Measurements from ENCODE around the gene GSX1.

DNA sequence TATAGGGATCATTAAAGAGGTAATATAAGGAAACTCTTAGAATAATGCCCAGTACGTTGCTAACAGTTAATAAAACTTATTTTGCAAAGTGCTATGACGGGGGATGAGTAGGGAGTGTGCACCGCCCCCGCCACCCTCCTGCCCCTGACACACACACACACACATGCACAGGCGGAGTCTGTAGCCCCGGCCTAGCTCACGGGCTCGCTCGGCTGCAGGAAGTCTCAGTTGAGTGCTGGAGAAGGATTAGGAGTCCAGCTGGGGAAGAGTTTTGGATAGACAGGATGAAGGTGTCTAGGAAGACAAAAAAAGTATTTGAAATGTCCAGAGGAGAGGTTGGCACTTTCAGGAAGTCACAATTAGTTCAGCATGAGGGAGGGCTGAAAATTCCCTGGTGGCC, 21.5 kb downstream of the GSX1 start:
- TF ChIP-seq, protein P1, sequence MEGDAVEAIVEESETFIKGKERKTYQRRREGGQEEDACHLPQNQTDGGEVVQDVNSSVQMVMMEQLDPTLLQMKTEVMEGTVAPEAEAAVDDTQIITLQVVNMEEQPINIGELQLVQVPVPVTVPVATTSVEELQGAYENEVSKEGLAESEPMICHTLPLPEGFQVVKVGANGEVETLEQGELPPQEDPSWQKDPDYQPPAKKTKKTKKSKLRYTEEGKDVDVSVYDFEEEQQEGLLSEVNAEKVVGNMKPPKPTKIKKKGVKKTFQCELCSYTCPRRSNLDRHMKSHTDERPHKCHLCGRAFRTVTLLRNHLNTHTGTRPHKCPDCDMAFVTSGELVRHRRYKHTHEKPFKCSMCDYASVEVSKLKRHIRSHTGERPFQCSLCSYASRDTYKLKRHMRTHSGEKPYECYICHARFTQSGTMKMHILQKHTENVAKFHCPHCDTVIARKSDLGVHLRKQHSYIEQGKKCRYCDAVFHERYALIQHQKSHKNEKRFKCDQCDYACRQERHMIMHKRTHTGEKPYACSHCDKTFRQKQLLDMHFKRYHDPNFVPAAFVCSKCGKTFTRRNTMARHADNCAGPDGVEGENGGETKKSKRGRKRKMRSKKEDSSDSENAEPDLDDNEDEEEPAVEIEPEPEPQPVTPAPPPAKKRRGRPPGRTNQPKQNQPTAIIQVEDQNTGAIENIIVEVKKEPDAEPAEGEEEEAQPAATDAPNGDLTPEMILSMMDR (IDR thresholded peaks at IDR 0.05), result no peak
- TF ChIP-seq POLR2A (IDR thresholded peaks at IDR 0.05), result no peak
